ENCODE measurements around the gene INPP5F.
"Not testable (repeated sequence)": the region's sequence is repeated elsewhere in the genome, so short reads cannot be mapped to it uniquely, and the experiment has no call there.

INPP5F gene

GRCh38 chr10:119782981-119783664, 57.3 kb downstream of the INPP5F start:
- H3K4me1 Mint-ChIP-seq, result peaks cover 34 to 67% of the 10 kb centered on the region in 2 donors
- peak overlapping the region; percentile 71 for H3K27ac Mint-ChIP-seq
- no peaks in the 10 kb centered on the region for H3K9me3 Mint-ChIP-seq
- peak; percentile 37 to 53 for ATAC-seq (replicated peaks)
- H3K4me3 Mint-ChIP-seq, result no peak overlapping the region
- peaks cover 42 to 63% of the 10 kb centered on the region in 2 donors for H3K36me3 Mint-ChIP-seq
- no peaks in the 10 kb centered on the region for H3K27me3 Mint-ChIP-seq
- no peak for DNase-seq

- Mint-ChIP-seq H3K36me3 (peaks cover 48 to 64% of the 10 kb centered on the region in 2 donors), H3K4me1 (peaks cover 33 to 63% of the 10 kb centered on the region in 2 donors), H3K27me3 (no peaks in the 10 kb centered on the region), H3K27ac (peak overlapping the region; percentile 71), H3K9me3 (no peaks in the 10 kb centered on the region), H3K4me3 (peak overlapping the region; percentile 23 to 25)
- DNase-seq, result no peak
- ATAC-seq (replicated peaks), result peak; percentile 70 to 78
Observed at GRCh38 chr10:119783665-119784027, 57.8 kb downstream of the INPP5F start.

DNA sequence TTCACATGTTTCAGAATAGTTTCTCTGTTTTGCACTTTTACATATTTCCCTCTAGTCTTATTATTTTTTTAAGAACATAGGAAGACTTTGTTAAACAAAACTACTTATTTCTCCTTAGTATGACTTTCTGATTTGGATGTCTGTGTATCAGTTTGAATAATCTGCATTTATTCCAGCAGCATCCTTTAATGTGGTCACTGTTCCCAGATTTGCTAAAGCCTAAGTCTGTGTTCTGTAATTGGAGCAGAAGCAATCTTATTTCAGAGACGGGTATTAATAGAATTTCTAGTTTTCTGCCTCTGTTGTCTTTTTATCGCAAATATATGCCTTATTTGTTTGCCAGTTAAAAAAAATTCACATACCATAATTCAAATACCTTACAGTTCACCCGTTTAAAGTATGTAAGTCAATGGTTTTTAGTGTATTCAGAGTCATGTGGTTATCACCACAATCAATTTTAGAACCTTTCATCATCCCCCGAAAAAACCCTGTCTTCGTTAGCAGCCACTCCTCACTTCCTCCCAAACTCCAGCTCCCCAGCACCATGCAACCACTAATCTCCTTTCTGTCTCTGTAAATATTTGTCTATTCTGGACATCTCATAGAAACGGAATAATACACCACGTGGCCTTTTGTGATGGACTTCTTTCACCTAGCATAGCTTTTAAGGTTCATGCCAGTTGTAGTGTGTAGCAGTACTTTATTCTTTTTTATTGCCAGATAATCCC, 58.7 kb downstream of the INPP5F start:
- no peaks in the 10 kb centered on the region for H3K9me3 Mint-ChIP-seq
- H3K4me3 Mint-ChIP-seq, result peak overlapping the region; percentile 62 to 64
- H3K27me3 Mint-ChIP-seq, result no peaks in the 10 kb centered on the region
- DNase-seq (peak; percentile 12), ATAC-seq (replicated peaks) (peak; percentile 69 to 80)
- peaks cover 31 to 59% of the 10 kb centered on the region in 2 donors for H3K4me1 Mint-ChIP-seq
- H3K36me3 Mint-ChIP-seq, result peaks cover 46 to 65% of the 10 kb centered on the region in 2 donors
- H3K27ac Mint-ChIP-seq, result peak overlapping the region; percentile 56

DNA sequence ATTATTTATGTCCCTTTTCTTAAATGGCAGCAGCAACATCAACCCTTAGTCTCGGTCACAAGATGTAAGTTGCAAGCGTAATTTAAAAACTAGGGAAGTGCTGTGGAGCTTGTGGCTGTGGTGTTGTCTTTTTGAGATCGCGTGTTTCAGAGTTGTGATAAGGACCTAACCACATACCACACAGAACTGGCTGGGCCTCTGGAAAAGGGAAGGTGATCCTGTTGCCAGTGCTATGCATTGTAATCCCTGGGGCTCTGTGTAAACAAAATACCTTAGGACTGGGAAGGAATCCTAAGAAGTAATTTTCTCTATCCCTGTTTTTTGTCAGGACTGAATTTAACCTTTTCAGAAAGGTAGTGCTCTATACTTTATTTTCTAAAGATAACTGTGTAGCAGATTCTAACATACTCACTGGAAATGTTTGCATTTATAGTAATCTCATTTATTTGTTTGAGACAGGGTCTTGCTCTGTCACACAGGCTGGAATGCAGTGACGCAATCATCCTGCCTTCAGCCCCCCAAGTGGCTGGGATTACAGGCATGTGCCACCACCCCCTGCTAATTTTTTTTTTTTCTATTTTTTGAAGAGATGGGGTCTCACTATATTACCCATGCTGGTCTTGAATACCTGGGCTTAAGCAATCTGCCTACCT, 60.4 kb downstream of the INPP5F start:
- Mint-ChIP-seq H3K4me3 (no peak overlapping the region), H3K27ac (no peak overlapping the region), H3K4me1 (peaks cover 34 to 68% of the 10 kb centered on the region in 2 donors), H3K27me3 (no peaks in the 10 kb centered on the region), H3K36me3 (peaks cover 52 to 76% of the 10 kb centered on the region in 2 donors), H3K9me3 (no peaks in the 10 kb centered on the region)
- DNase-seq (no peak), ATAC-seq (replicated peaks) (no peak)

DNA sequence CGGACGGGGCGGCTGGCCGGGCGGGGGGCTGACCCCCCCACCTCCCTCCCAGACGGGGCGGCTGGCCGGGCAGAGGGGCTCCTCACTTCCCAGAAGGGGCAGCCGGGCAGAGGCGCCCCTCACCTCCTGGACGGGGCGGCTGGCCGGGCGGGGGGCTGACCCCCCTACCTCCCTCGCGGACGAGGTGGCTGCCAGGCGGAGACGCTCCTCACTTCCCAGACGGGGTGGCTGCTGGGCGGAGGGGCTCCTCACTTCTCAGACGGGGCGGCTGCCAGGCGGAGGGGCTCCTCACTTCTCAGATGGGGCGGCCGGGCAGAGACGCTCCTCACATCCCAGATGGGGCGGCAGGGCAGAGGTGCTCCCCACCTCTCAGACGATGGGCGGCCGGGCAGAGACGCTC, 69.3 kb downstream of the INPP5F start:
- H3K4me1 Mint-ChIP-seq, H3K27me3 Mint-ChIP-seq: not testable (repeated sequence)

GRCh38 chr10:119796039-119796438, 70.2 kb downstream of the INPP5F start:
- Mint-ChIP-seq H3K4me1 (peaks cover 4 to 8% of the 10 kb centered on the region in 2 donors), H3K4me3 (no peak overlapping the region), H3K27me3 (no peaks in the 10 kb centered on the region), H3K27ac (no peak overlapping the region), H3K36me3 (peaks cover 28 to 40% of the 10 kb centered on the region in 2 donors), H3K9me3 (no peaks in the 10 kb centered on the region)
- DNase-seq (no peak), ATAC-seq (replicated peaks) (no peak)

More for the DNA sequence above, 69.3 kb downstream of the INPP5F start:
- H3K36me3 Mint-ChIP-seq, result peaks cover 24 to 38% of the 10 kb centered on the region in 2 donors
- DNase-seq; H3K4me3 Mint-ChIP-seq; H3K27ac Mint-ChIP-seq; H3K9me3 Mint-ChIP-seq; ATAC-seq (replicated peaks): not testable (repeated sequence)

DNA sequence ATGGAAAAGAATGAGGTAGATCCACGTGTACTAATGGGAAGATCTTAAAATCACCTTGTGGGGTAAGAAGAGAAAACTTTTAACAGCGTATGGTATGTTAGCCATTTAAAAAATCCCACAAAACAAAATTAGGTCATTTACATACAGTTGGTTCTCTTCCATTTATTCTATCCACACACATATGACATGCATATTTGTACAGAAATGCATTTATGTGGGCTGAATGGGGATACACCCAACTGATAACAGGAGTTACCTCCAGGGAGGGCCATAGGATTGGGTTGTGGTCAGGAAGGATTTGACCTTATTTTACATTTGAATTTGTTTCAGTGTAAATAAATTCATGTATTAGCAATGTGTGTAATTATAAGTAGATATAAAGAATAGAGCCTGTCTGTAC, 75.3 kb downstream of the INPP5F start:
- H3K27ac Mint-ChIP-seq, result peak overlapping the region; percentile 78

DNA sequence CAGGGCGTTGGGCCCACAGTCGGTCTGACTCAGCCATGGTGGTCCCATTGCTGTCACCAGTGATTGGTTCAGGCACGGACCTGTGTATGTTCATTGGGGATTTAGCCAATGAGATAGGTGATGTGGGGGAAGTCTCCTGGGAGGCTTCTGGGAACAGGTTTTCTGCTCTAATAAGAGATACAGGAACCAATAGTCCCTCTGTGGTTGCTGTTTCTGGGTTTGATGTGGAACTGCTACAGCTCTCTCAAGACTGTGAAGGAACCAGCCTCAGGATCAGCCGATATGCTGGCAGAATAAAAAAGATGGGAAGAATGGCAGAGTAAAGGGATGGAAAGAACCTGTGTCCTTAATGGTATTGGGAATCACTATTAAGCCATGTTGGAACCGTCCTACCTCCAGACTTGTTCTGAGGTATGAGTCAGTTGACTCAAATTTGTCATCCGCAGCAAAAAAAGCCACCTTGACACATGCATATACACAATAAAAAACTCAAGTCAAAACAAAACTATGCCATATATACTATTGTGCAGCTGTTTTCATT, 76.2 kb downstream of the INPP5F start:
- Mint-ChIP-seq H3K27ac (peak overlapping the region; percentile 6), H3K9me3 (no peaks in the 10 kb centered on the region), H3K36me3 (peaks cover 43 to 47% of the 10 kb centered on the region in 2 donors), H3K4me1 (peaks cover 11 to 15% of the 10 kb centered on the region in 2 donors), H3K4me3 (peak overlapping the region in 1 of 2 donors; percentile 7), H3K27me3 (no peaks in the 10 kb centered on the region)
- peak; percentile 57 to 84 for ATAC-seq (replicated peaks)
- DNase-seq, result no peak

More for the DNA sequence above, 75.3 kb downstream of the INPP5F start:
- no peak for ATAC-seq (replicated peaks)
- no peak for DNase-seq
- Mint-ChIP-seq H3K4me3 (no peak overlapping the region), H3K27me3 (no peaks in the 10 kb centered on the region), H3K4me1 (peaks cover 11 to 15% of the 10 kb centered on the region in 2 donors), H3K9me3 (no peaks in the 10 kb centered on the region), H3K36me3 (peaks cover 49 to 56% of the 10 kb centered on the region in 2 donors)

DNA sequence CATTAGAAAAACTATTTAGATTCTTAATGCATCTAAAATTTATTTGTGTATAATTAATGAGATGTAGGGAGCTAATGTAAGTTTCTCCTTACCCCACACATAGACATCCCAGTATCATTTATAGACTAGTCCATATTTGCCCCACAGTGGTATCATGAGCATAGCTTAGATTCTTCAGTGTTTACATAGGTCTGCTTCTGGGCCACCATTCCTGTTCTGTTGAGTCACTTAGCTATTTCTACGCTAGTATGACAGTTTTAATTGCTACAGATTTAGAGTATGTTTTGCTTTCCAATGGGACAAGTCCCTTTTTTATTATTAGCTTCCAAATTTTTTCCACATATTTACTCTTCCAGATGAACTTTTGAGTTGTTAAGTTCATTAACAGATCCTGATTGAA, 77.4 kb downstream of the INPP5F start:
- H3K27me3 Mint-ChIP-seq, result no peaks in the 10 kb centered on the region
- H3K9me3 Mint-ChIP-seq, result no peaks in the 10 kb centered on the region
- ATAC-seq (replicated peaks) (no peak), DNase-seq (no peak)
- no peak overlapping the region for H3K27ac Mint-ChIP-seq
- H3K4me3 Mint-ChIP-seq, result no peak overlapping the region
- H3K36me3 Mint-ChIP-seq, result peaks cover 44 to 47% of the 10 kb centered on the region in 2 donors
- peaks cover 11 to 21% of the 10 kb centered on the region in 2 donors for H3K4me1 Mint-ChIP-seq

DNA sequence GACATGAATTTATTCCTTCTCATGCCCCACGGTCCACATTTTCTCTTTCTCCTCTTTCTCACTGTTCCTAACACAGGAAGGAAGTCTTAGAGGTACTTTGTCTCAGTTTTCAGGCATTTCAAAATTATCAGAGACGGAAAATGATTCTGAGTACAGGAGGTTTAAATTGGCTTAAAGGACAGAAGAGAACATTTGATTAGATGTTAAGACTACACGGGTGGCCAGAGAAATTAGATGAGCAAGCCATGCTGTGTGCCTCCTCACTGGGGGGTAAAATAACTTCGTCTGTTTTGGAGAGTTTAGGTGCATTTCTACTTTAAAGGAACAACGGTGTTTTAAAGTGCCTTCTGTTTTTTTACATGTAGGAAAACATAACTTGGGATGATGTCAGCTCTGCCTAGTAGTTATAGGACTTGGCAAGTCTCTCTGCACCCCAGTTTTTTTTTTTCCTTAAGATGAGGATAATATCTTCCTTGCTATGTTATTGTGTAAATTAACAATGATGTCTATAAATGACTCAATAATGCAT, 79.9 kb downstream of the INPP5F start:
- H3K27ac Mint-ChIP-seq, result no peak overlapping the region
- H3K27me3 Mint-ChIP-seq, result no peaks in the 10 kb centered on the region
- H3K4me1 Mint-ChIP-seq, result peaks cover 11 to 17% of the 10 kb centered on the region in 2 donors
- H3K9me3 Mint-ChIP-seq, result no peaks in the 10 kb centered on the region
- DNase-seq, result no peak
- H3K4me3 Mint-ChIP-seq, result no peak overlapping the region
- ATAC-seq (replicated peaks), result no peak
- H3K36me3 Mint-ChIP-seq, result peaks cover 39 to 42% of the 10 kb centered on the region in 2 donors

DNA sequence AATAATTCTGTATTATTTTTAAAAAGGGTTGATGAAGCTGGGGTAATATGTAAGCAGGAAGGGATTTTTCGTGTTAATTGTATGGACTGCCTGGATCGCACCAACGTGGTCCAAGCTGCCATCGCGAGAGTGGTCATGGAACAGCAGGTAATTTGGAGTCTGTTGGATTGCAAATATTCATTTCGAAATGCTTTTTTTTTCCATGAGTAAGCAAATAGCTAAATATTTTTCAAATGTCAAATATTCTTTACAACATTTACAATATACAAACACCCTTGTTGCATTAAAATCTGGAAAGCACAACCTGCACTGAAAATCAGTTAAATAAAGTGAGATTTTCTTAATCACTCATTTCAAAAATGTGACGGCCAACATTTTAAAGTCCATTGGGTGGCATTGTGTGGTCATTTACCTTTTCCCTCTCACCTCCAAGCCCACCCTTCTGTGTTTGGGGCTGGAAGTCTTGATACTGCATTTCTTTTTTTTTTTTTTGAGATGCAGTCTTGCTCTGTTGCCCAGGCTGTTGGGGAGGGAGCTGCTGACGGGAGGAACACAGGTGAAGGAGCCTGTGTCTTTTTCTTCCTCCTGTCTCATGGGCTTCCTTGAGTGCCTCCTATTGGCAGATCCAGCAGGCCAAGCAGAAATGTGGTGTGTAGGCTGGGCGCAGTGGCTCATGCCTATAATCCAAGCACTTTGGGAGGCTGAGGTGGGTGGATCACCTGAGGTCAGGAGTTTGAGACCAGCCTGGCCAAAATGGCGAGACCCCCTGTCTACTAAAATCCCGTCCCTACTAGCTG, 80.7 kb downstream of the INPP5F start:
- ATAC-seq (replicated peaks) (no peak), DNase-seq (no peak)
- Mint-ChIP-seq H3K27me3 (no peaks in the 10 kb centered on the region), H3K4me1 (peaks cover 5 to 12% of the 10 kb centered on the region in 2 donors), H3K9me3 (no peaks in the 10 kb centered on the region), H3K36me3 (peaks cover 33 to 34% of the 10 kb centered on the region in 2 donors), H3K27ac (no peak overlapping the region), H3K4me3 (no peak overlapping the region)

DNA sequence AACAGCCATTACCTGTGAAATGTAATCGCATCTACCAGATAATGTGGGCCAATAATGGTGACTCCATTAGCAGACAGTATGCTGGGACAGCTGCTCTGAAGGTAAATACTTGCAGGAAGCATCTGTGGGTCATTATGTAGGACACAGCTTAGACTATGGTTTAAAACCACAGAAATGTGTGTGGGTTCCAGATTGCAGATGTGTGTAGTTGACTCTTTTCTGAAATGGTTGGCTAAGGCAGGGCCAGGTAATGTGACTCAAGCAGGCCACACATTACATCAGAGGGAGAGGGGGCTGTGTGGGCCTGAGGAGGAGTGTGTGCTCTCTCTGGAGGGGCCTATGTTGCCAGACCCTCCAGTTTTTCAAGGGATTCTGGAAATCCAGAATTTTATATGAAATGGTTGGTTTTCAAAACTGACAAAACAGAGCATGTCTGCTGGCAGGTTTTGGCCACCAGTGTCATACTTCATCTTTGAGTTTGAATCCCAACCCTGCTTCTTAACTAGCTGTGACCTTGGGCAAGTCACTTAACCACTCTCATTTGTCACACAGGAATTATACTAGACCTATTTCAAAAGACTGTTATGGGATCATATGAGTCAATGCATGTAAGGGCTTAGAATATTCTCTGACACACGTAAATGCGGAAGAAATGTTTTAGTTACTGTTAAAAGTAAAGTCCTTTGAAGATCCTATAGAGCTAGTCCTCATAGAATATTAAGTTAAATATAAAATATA, 82.3 kb downstream of the INPP5F start:
- H3K27ac Mint-ChIP-seq, result peak overlapping the region; percentile 11
- H3K4me3 Mint-ChIP-seq, result no peak overlapping the region
- H3K27me3 Mint-ChIP-seq, result no peaks in the 10 kb centered on the region
- peaks cover 33 to 35% of the 10 kb centered on the region in 2 donors for H3K36me3 Mint-ChIP-seq
- ATAC-seq (replicated peaks), result peak in 1 of 2 donors; percentile 36
- DNase-seq, result no peak
- peaks cover 0 to 5% of the 10 kb centered on the region in 2 donors for H3K4me1 Mint-ChIP-seq
- no peaks in the 10 kb centered on the region for H3K9me3 Mint-ChIP-seq

- no peak for DNase-seq
- no peak for ATAC-seq (replicated peaks)
- H3K27ac Mint-ChIP-seq, result no peak overlapping the region
- peaks cover 40 to 42% of the 10 kb centered on the region in 2 donors for H3K36me3 Mint-ChIP-seq
- no peak overlapping the region for H3K4me3 Mint-ChIP-seq
- peaks cover 9 to 21% of the 10 kb centered on the region in 2 donors for H3K4me1 Mint-ChIP-seq
- H3K9me3 Mint-ChIP-seq, result no peaks in the 10 kb centered on the region
- no peaks in the 10 kb centered on the region for H3K27me3 Mint-ChIP-seq
Observed at GRCh38 chr10:119811122-119811521, 85.3 kb downstream of the INPP5F start.
